ENCODE results near the gene NBPF14. TPM values are rescaled to one million over a fixed set of nuclear protein-coding genes. Genes with fewer than 3 reads are reported as not detected.
A peak's percentile ranks its signal among the peaks of the same experiment; 100 is the strongest.
"Not testable (repeated sequence)": the region's sequence is repeated elsewhere in the genome, so short reads cannot be mapped to it uniquely, and the experiment has no call there.

The NBPF14 gene
- polyA plus RNA-seq, 6 donors from 2014 or later = 34.0 to 58.3 (median 44.6) TPM

DNA sequence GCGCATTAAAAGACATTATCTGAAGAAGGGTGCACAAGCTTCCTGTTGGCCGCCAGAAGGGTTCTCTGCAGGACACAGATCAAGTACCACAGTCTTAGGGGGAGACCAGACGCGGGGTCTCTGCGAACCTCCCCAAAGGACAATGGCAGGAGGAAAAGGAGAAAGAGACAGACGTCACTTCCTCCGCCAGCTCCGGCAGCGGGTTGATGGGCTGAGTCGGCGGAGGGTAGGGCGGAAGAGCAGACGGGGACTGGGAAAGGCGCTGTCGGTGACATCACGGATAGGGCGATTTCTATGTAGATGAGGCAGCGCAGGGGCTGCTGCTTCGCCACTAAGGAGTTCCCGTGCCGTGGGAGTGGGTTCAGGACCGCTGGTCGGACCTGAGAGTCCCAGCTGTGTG is 73.7 kb downstream of the NBPF14 start:
- Mint-ChIP-seq H3K4me1 (peaks cover 4 to 10% (median 5%) of the 10 kb centered on the region in 3 donors), H3K4me3 (peak overlapping the region; percentile 72 to 95 (median 90)), H3K27ac (peak overlapping the region; percentile 98 to 99 (median 99))
- not testable (repeated sequence) for H3K27me3 Mint-ChIP-seq, H3K36me3 Mint-ChIP-seq, H3K9me3 Mint-ChIP-seq
- peak; percentile 84 for DNase-seq
- ATAC-seq (ENCODE audit: low read depth in 2 of 2) = peak; percentile 47 to 48

DNA sequence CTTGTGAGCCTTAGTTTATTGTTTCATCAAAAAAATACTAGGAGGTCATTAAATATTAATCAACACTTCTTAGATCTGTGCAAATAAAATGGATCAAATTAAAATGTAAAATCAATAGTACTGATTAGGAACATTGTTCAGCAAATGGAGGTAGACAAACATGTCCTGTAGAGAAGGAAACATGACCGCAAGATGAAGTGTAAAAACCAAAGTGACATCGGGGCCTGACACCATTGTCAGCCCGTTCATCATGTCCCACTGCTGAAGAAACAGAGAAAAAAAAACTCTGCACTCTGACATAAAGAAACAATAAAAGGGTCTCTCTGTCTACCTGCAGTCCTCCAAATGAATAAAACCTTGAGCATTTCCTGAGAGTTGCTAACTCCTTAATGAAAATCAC is 81.5 kb downstream of the NBPF14 start:
- not testable (repeated sequence) for H3K4me1 Mint-ChIP-seq; H3K27me3 Mint-ChIP-seq; H3K36me3 Mint-ChIP-seq; H3K4me3 Mint-ChIP-seq; H3K9me3 Mint-ChIP-seq; ATAC-seq (ENCODE audit: low read depth in 2 of 2); H3K27ac Mint-ChIP-seq; DNase-seq

- H3K27ac Mint-ChIP-seq; H3K27me3 Mint-ChIP-seq; ATAC-seq (ENCODE audit: low read depth in 2 of 2); H3K4me3 Mint-ChIP-seq; H3K4me1 Mint-ChIP-seq; H3K9me3 Mint-ChIP-seq; H3K36me3 Mint-ChIP-seq; DNase-seq: not testable (repeated sequence)
These were observed 83.1 kb downstream of the NBPF14 start for GRCh38 chr1:148512571-148513184.

DNA sequence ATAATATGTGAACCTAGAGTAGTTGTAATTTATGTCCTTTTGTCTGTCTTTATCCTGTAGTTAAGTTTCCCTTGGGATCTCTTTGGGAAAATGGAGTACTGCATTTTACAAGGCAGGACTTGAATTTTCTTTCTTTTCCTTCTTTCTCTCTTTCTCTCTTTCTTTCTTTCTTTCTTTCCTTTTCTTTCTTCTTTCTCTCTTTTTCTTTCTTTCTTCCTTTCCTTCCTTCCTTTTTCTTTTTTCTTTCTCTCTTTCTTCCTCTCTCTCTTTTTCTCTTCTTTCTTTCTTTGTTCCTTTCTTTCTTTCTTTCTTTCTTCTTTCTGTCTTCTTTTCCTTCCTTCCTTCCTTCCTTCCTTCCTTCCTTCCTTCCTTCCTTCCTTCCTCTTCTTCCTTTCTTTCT is 101.9 kb downstream of the NBPF14 start:
- peak overlapping the region in 1 of 6 donors; percentile 56 for H3K27ac Mint-ChIP-seq
- not testable (repeated sequence) for H3K9me3 Mint-ChIP-seq; H3K4me3 Mint-ChIP-seq; H3K36me3 Mint-ChIP-seq; H3K4me1 Mint-ChIP-seq; H3K27me3 Mint-ChIP-seq; DNase-seq; ATAC-seq (ENCODE audit: low read depth in 2 of 2)

GRCh38 chr1:148483029-148483428 is 112.8 kb downstream of the NBPF14 start, which contains the start of gene PPIAL4G:
Gene PPIAL4G (minus strand): TSS chr1:148483302. CDS start chr1:148483252, 50 bp downstream.
- H3K9me3 Mint-ChIP-seq; H3K27me3 Mint-ChIP-seq; H3K36me3 Mint-ChIP-seq; DNase-seq; H3K4me1 Mint-ChIP-seq; H3K4me3 Mint-ChIP-seq; ATAC-seq (ENCODE audit: low read depth in 2 of 2); H3K27ac Mint-ChIP-seq: not testable (repeated sequence)

Other genes starting within 250 kb of the NBPF14 start
- gene PPIAL4G, start 112.7 kb downstream of the NBPF14 start, polyA plus RNA-seq (ENCODE audit: low read depth in 6 of 6) = under 1 TPM in 2 of 6 donors, not detected in 4; 0.07 to 0.08 TPM
- gene NUDT4B, start 152.8 kb upstream of the NBPF14 start, polyA plus RNA-seq (ENCODE audit: low read depth in 6 of 6) = 10 to 100 TPM in 1 of 6 donors, 1 to 10 TPM in 5; 5.6 to 12.2 (median 8.2) TPM
- gene PDE4DIP, start 248.4 kb upstream of the NBPF14 start, polyA plus RNA-seq (ENCODE audit: low read depth in 6 of 6) = 10 to 100 TPM; 13.4 to 52.6 (median 35.6) TPM